BLaER1 treated with 17β-estradiol and CSF1 and Interleukin-3, amounts not matched to agents 10 nM and 100 nM (cell line): ENCODE measurements around the gene RBM15B.
A peak's percentile ranks its signal among the peaks of the same experiment; 100 is the strongest.

Experiments used
- H3K27ac ChIP-seq, 11 experiments: shearing (Covaris generic); formaldehyde crosslinking; 2 replicates each; pipeline ENCODE4 v1.8.1; 2022
- H3K27me3 ChIP-seq, 11 experiments: shearing (Covaris generic); formaldehyde crosslinking; 2 replicates each; pipeline ENCODE4 v1.8.1; 2022
- H3K36me3 ChIP-seq, 11 experiments: shearing (Covaris generic); formaldehyde crosslinking; 2 replicates each; pipeline ENCODE4 v1.8.1; 2022
- H3K4me1 ChIP-seq, 10 experiments: shearing (Covaris generic); formaldehyde crosslinking; 2 replicates each; pipeline ENCODE4 v1.8.1; 2022
- H3K4me2 ChIP-seq, 11 experiments: shearing (Covaris generic); formaldehyde crosslinking; 2 replicates each; pipeline ENCODE4 v1.8.1; 2022
- H3K4me3 ChIP-seq, 10 experiments: shearing (Covaris generic); formaldehyde crosslinking; 2 replicates each; pipeline ENCODE4 v1.8.1; 2022
- H3K9ac ChIP-seq, 11 experiments: shearing (Covaris generic); formaldehyde crosslinking; 2 replicates each; pipeline ENCODE4 v1.8.1; 2022
- H3K9me3 ChIP-seq, 11 experiments: shearing (Covaris generic); formaldehyde crosslinking; replicated peaks in 1 of 11; 2 replicates each; pipeline ENCODE4 v1.8.1; 2022
- H4K20me1 ChIP-seq, 11 experiments: shearing (Covaris generic); formaldehyde crosslinking; 2 replicates each; pipeline ENCODE4 v1.8.1; 2022
- Cebpa-rat ChIP-seq, 11 experiments: shearing (Covaris generic); IDR thresholded peaks; 2 replicates each; pipeline ENCODE4 v1.8.1; 2022

The RBM15B gene

GRCh38 chr3:51393564-51393963 is 2.5 kb downstream of the RBM15B start:
- Histone ChIP-seq H3K4me2 (peak overlapping the region; percentile 84 to 99 (median 98)), H4K20me1 (peaks cover 63 to 93% (median 89%) of the 10 kb centered on the region in 11 experiments), H3K27me3 (no peaks in the 10 kb centered on the region), H3K9ac (peak overlapping the region; percentile 99 to 100 (median 99); a peak in 18 of 22 replicates), H3K36me3 (peaks cover 75 to 89% (median 85%) of the 10 kb centered on the region in 11 experiments), H3K9me3 (no peaks in the 10 kb centered on the region), H3K27ac (peak overlapping the region in 4 of 11 experiments; percentile 12 to 99 (median 58); a peak in 3 of 22 replicates), H3K4me1 (peaks cover 68 to 83% (median 75%) of the 10 kb centered on the region in 10 experiments), H3K4me3 (peak overlapping the region in 7 of 10 experiments; percentile 77 to 94 (median 89); a peak in 10 of 20 replicates)
- no peak for TF ChIP-seq Cebpa-rat (IDR thresholded peaks at IDR 0.05)

- Histone ChIP-seq H3K27ac (peak overlapping the region in 1 of 11 experiments; percentile 12; a peak in 3 of 22 replicates), H3K9me3 (no peaks in the 10 kb centered on the region), H3K4me2 (peak overlapping the region; percentile 84 to 99 (median 98)), H3K27me3 (no peaks in the 10 kb centered on the region), H3K9ac (peak overlapping the region; percentile 41 to 100 (median 99); a peak in 18 of 22 replicates), H4K20me1 (peaks cover 54 to 93% (median 83%) of the 10 kb centered on the region in 11 experiments), H3K4me3 (peak overlapping the region in 5 of 10 experiments; percentile 6 to 94 (median 77); a peak in 4 of 20 replicates), H3K4me1 (peaks cover 58 to 78% (median 71%) of the 10 kb centered on the region in 10 experiments), H3K36me3 (peaks cover 76 to 89% (median 85%) of the 10 kb centered on the region in 11 experiments)
- no peak for TF ChIP-seq Cebpa-rat (IDR thresholded peaks at IDR 0.05)
These were observed 3.5 kb downstream of the RBM15B start for GRCh38 chr3:51394541-51394940.

- Histone ChIP-seq H3K9me3 (no peaks in the 10 kb centered on the region), H3K36me3 (peaks cover 71 to 89% (median 86%) of the 10 kb centered on the region in 11 experiments), H3K4me1 (peaks cover 47 to 78% (median 64%) of the 10 kb centered on the region in 10 experiments), H3K4me2 (peak overlapping the region; percentile 84 to 99 (median 98); a peak in 20 of 22 replicates), H3K27ac (peak overlapping the region in 3 of 11 experiments; percentile 8 to 26 (median 11); a peak in 2 of 22 replicates), H3K4me3 (no peak overlapping the region), H3K9ac (peak overlapping the region; percentile 32 to 100 (median 99); a peak in 16 of 22 replicates), H3K27me3 (no peaks in the 10 kb centered on the region), H4K20me1 (peaks cover 43 to 93% (median 75%) of the 10 kb centered on the region in 11 experiments)
- no peak for TF ChIP-seq Cebpa-rat (IDR thresholded peaks at IDR 0.05)
These were observed 4.6 kb downstream of the RBM15B start for GRCh38 chr3:51395493-51396213.

GRCh38 chr3:51396401-51396800 is 5.3 kb downstream of the RBM15B start:
- Histone ChIP-seq H3K36me3 (peaks cover 71 to 96% (median 93%) of the 10 kb centered on the region in 11 experiments), H4K20me1 (peaks cover 42 to 97% (median 75%) of the 10 kb centered on the region in 11 experiments), H3K27me3 (no peaks in the 10 kb centered on the region), H3K4me3 (no peak overlapping the region), H3K4me1 (peaks cover 45 to 84% (median 62%) of the 10 kb centered on the region in 10 experiments), H3K9ac (peak overlapping the region in 9 of 11 experiments; percentile 11 to 100 (median 99); a peak in 13 of 22 replicates), H3K27ac (peak overlapping the region in 4 of 11 experiments; percentile 1 to 26 (median 10); a peak in 2 of 22 replicates), H3K9me3 (no peaks in the 10 kb centered on the region), H3K4me2 (peak overlapping the region; percentile 84 to 99 (median 98); a peak in 17 of 22 replicates)
- no peak for TF ChIP-seq Cebpa-rat (IDR thresholded peaks at IDR 0.05)

- H3K27me3 ChIP-seq, result no peaks in the 10 kb centered on the region
- no peak overlapping the region; a peak in 1 of 22 replicates for H3K27ac ChIP-seq
- no peaks in the 10 kb centered on the region for H3K9me3 ChIP-seq
- H3K4me1 ChIP-seq, result peaks cover 41 to 87% (median 60%) of the 10 kb centered on the region in 10 experiments
- no peak overlapping the region; a peak in 1 of 22 replicates for H3K4me2 ChIP-seq
- no peak for TF ChIP-seq Cebpa-rat (IDR thresholded peaks at IDR 0.05)
- peak overlapping the region in 6 of 11 experiments; percentile 15 to 100 (median 28); a peak in 7 of 22 replicates for H3K9ac ChIP-seq
- peaks cover 39 to 89% (median 68%) of the 10 kb centered on the region in 11 experiments for H4K20me1 ChIP-seq
- no peak overlapping the region for H3K4me3 ChIP-seq
- H3K36me3 ChIP-seq, result peaks cover 69 to 99% (median 96%) of the 10 kb centered on the region in 11 experiments
These were observed 6.3 kb downstream of the RBM15B start for GRCh38 chr3:51397392-51397791.

GRCh38 chr3:51398595-51399310 is 7.7 kb downstream of the RBM15B start:
- H3K27me3 ChIP-seq, result no peaks in the 10 kb centered on the region
- peaks cover 63 to 99% (median 96%) of the 10 kb centered on the region in 11 experiments for H3K36me3 ChIP-seq
- H3K27ac ChIP-seq, result peak overlapping the region in 1 of 11 experiments; percentile 7; a peak in 2 of 22 replicates
- H4K20me1 ChIP-seq, result peaks cover 26 to 82% (median 59%) of the 10 kb centered on the region in 11 experiments
- H3K4me1 ChIP-seq, result peaks cover 28 to 87% (median 50%) of the 10 kb centered on the region in 10 experiments
- no peak for TF ChIP-seq Cebpa-rat (IDR thresholded peaks at IDR 0.05)
- H3K9ac ChIP-seq, result peak overlapping the region in 5 of 11 experiments; percentile 1 to 44 (median 36); a peak in 5 of 22 replicates
- H3K4me2 ChIP-seq, result peak overlapping the region in 4 of 11 experiments; percentile 4 to 73 (median 34); a peak in 2 of 22 replicates
- H3K9me3 ChIP-seq, result no peaks in the 10 kb centered on the region
- no peak overlapping the region for H3K4me3 ChIP-seq

- H3K4me2 ChIP-seq, result peak overlapping the region in 3 of 11 experiments; percentile 50 to 73 (median 56); a peak in 6 of 22 replicates
- no peak overlapping the region for H3K4me3 ChIP-seq
- H3K27me3 ChIP-seq, result no peaks in the 10 kb centered on the region
- peaks cover 12 to 82% (median 45%) of the 10 kb centered on the region in 11 experiments for H4K20me1 ChIP-seq
- peaks cover 62 to 99% (median 96%) of the 10 kb centered on the region in 11 experiments for H3K36me3 ChIP-seq
- H3K9me3 ChIP-seq, result no peaks in the 10 kb centered on the region
- H3K4me1 ChIP-seq, result peaks cover 14 to 78% (median 37%) of the 10 kb centered on the region in 10 experiments
- TF ChIP-seq Cebpa-rat (IDR thresholded peaks at IDR 0.05), result no peak
- H3K9ac ChIP-seq, result peak overlapping the region in 2 of 11 experiments; percentile 28 to 44; a peak in 3 of 22 replicates
- H3K27ac ChIP-seq, result peak overlapping the region in 4 of 11 experiments; percentile 8 to 77 (median 44); a peak in 4 of 22 replicates
These were observed 9.1 kb downstream of the RBM15B start for GRCh38 chr3:51400166-51400565.

GRCh38 chr3:51401735-51402134 is 10.7 kb downstream of the RBM15B start:
- H3K27me3 ChIP-seq, result no peaks in the 10 kb centered on the region
- H3K4me2 ChIP-seq, result peak overlapping the region in 5 of 11 experiments; percentile 31 to 78 (median 70); a peak in 10 of 22 replicates
- peak overlapping the region in 7 of 11 experiments; percentile 4 to 69 (median 42); a peak in 12 of 22 replicates for H3K9ac ChIP-seq
- TF ChIP-seq Cebpa-rat (IDR thresholded peaks at IDR 0.05), result no peak
- no peak overlapping the region for H3K4me3 ChIP-seq
- H3K36me3 ChIP-seq, result peaks cover 58 to 99% (median 94%) of the 10 kb centered on the region in 11 experiments
- H3K9me3 ChIP-seq, result no peaks in the 10 kb centered on the region
- peak overlapping the region in 7 of 11 experiments; percentile 27 to 78 (median 60); a peak in 12 of 22 replicates for H3K27ac ChIP-seq
- H3K4me1 ChIP-seq, result peaks cover 0 to 63% (median 22%) of the 10 kb centered on the region in 10 experiments; a peak in 15 of 20 replicates
- H4K20me1 ChIP-seq, result peaks cover 0 to 78% (median 34%) of the 10 kb centered on the region in 11 experiments; a peak in 20 of 22 replicates
